ENCODE data around the gene PSMA6. TPM values are rescaled to one million over a fixed set of nuclear protein-coding genes. Genes with fewer than 3 reads are reported as not detected.
A peak's percentile ranks its signal among the peaks of the same experiment; 100 is the strongest.

The PSMA6 gene
- total and polyA plus RNA-seq, 10 of the 15 experiments (the other 5 are each of a cell fraction or from before 2014, with no cell fraction given): 267 to 1,363 (median 402) TPM

DNA sequence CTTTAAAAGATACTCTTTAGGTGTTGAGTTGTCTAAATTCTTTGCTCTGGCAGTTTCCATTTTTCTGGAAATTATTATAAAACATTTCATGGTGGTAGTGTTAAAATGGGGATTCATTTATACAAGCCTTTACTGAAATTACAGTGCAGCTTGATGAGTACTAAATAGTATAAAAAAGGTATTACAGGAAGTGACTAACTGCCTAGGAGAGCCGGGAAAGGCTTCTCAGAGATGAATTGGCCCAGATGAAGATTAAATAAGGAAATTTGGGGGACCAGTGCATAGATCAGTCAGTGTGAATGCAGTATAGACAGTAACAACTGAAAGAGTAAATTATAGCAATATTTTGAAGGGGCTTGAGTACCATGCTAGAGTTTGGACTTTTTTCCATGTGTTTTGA, 7.5 kb downstream of the PSMA6 start (continued):
- TF ChIP-seq SMARCA5 (IDR thresholded peaks at IDR 0.05): no peak
- TF ChIP-seq CBX3 (IDR thresholded peaks at IDR 0.05; ENCODE audit: borderline replicate concordance, low read depth): no peak

DNA sequence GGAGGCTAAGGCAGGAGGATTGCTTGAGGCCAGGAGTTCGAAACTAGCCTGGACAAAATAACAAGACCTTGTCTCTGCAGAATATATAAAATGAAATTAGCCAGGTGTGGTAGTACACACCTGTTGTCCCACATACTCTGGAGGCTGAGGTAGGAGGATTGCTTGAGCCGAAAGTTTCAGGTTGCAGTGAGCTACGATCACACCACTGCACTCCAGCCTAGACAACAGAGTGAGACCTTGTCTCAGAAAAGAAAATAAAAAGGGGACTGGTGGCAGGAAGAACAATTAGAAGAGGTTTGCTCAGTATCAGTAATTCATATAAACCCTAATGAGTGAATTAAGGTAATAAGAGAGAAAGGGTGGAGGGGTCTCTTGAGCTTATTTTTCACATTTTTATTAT, 8.0 kb downstream of the PSMA6 start:
- DNase-seq (ENCODE audit: low read depth, low spot score) (no peak), ATAC-seq (peak; percentile 40), FAIRE-seq (no peak)
- Histone ChIP-seq H3K9ac (ENCODE audit: control insufficient read depth, insufficient read depth, low read length) (no peak overlapping the region), H4K20me1 (ENCODE audit: control insufficient read depth, insufficient read depth) (no peaks in the 10 kb centered on the region; the same call in 1 of the 2 replicates), H2AFZ (ENCODE audit: control insufficient read depth, low read depth, low read length) (no peak overlapping the region), H3K79me2 (ENCODE audit: control insufficient read depth, insufficient read depth, low read length) (peaks cover 97% of the 10 kb centered on the region), H3K4me3 (no peak overlapping the region), H3K4me1 (ENCODE audit: control insufficient read depth, insufficient read depth, low read length) (peaks cover 30% of the 10 kb centered on the region), H3K36me3 (ENCODE audit: control insufficient read depth in 2 of 2, insufficient read depth in 2 of 2, low read length in 1 of 2) (peaks cover 0 to 1% of the 10 kb centered on the region in 2 experiments; a peak in 2 of 4 replicates), H3K4me2 (ENCODE audit: control insufficient read depth, insufficient read depth) (peak overlapping the region; percentile 63), H3K27me3 (replicated peaks in 1 of 2; ENCODE audit: control insufficient read depth in 2 of 2, insufficient read depth in 2 of 2, low read length in 1 of 2) (no peaks in the 10 kb centered on the region), H3K27ac (ENCODE audit: control insufficient read depth, insufficient read depth) (peak overlapping the region; percentile 54; the same call in 1 of the 2 replicates), H3K9me3 (replicated peaks; ENCODE audit: control insufficient read depth, insufficient read depth, low read length) (peaks cover 4% of the 10 kb centered on the region)
- 41% methylated on average over 3 of the region's 3 CpGs for whole genome bisulfite sequencing (ENCODE audit: insufficient coverage, insufficient replicate concordance, low lambda C conversion rate, missing lambda C conversion rate)
- in situ Hi-C loops (cut with MboI): no loop called here
- intact Hi-C loops (cut with micrococcal nuclease; ENCODE audit: unreplicated experiment): loop anchor here (5.0 kb wide), 1 partner anchor 73 kb away; no protein-coding TSS in a partner anchor
- CTCF ChIA-PET: interaction anchor here (0.6 to 2.9 kb wide), 12 partner anchors 8 to 159 kb away, joined by 3 to 14 read pairs (median 4); partner anchors contain the start of genes NFKBIA and PSMA6
- no TSS peak for BruUV-seq (replicated peaks)
- RAD21 ChIA-PET (ENCODE audit: unreplicated experiment): interaction anchor here (0.7 to 2.1 kb wide), 11 partner anchors 9 to 160 kb away, joined by 3 to 10 read pairs (median 3); partner anchors contain the start of genes NFKBIA and PSMA6
- POLR2A ChIA-PET: interaction anchor here (0.7 to 2.3 kb wide), 10 partner anchors 8 to 104 kb away, joined by 3 to 16 read pairs (median 6); partner anchors contain the start of genes NFKBIA and PSMA6
- SMC1A ChIA-PET (ENCODE audit: uncharacterized antibody, unreplicated experiment): interaction anchor here (0.6 to 4.1 kb wide), 21 partner anchors 9 to 579 kb away, joined by 3 to 33 read pairs (median 3); partner anchors contain the start of gene PSMA6
- TF ChIP-seq TCF3 (IDR thresholded peaks at IDR 0.05; ENCODE audit: borderline replicate concordance, insufficient read depth, low read depth, low read length): no peak
- TF ChIP-seq, protein P1, sequence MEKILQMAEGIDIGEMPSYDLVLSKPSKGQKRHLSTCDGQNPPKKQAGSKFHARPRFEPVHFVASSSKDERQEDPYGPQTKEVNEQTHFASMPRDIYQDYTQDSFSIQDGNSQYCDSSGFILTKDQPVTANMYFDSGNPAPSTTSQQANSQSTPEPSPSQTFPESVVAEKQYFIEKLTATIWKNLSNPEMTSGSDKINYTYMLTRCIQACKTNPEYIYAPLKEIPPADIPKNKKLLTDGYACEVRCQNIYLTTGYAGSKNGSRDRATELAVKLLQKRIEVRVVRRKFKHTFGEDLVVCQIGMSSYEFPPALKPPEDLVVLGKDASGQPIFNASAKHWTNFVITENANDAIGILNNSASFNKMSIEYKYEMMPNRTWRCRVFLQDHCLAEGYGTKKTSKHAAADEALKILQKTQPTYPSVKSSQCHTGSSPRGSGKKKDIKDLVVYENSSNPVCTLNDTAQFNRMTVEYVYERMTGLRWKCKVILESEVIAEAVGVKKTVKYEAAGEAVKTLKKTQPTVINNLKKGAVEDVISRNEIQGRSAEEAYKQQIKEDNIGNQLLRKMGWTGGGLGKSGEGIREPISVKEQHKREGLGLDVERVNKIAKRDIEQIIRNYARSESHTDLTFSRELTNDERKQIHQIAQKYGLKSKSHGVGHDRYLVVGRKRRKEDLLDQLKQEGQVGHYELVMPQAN (conservative IDR thresholded peaks at IDR 0.05): no peak
- TF ChIP-seq GABPA (IDR thresholded peaks at IDR 0.05; ENCODE audit: low read depth): no peak
- TF ChIP-seq SIX5 (IDR thresholded peaks at IDR 0.05; ENCODE audit: low read depth, low read length, severe bottlenecking): no peak
- no peak for TF ChIP-seq SUPT20H (IDR thresholded peaks at IDR 0.05; ENCODE audit: borderline replicate concordance, control insufficient read depth, low read depth, low read length)
- TF ChIP-seq SPI1 (IDR thresholded peaks at IDR 0.05; ENCODE audit: borderline replicate concordance, insufficient read depth, low read depth, low read length): no peak
- TF ChIP-seq, protein P2, sequence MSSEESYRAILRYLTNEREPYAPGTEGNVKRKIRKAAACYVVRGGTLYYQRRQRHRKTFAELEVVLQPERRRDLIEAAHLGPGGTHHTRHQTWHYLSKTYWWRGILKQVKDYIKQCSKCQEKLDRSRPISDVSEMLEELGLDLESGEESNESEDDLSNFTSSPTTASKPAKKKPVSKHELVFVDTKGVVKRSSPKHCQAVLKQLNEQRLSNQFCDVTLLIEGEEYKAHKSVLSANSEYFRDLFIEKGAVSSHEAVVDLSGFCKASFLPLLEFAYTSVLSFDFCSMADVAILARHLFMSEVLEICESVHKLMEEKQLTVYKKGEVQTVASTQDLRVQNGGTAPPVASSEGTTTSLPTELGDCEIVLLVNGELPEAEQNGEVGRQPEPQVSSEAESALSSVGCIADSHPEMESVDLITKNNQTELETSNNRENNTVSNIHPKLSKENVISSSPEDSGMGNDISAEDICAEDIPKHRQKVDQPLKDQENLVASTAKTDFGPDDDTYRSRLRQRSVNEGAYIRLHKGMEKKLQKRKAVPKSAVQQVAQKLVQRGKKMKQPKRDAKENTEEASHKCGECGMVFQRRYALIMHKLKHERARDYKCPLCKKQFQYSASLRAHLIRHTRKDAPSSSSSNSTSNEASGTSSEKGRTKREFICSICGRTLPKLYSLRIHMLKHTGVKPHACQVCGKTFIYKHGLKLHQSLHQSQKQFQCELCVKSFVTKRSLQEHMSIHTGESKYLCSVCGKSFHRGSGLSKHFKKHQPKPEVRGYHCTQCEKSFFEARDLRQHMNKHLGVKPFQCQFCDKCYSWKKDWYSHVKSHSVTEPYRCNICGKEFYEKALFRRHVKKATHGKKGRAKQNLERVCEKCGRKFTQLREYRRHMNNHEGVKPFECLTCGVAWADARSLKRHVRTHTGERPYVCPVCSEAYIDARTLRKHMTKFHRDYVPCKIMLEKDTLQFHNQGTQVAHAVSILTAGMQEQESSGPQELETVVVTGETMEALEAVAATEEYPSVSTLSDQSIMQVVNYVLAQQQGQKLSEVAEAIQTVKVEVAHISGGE (CRISPR knock-in tag; IDR thresholded peaks at IDR 0.05): no peak
- no peak for TF ChIP-seq JUND (IDR thresholded peaks at IDR 0.05; ENCODE audit: low read depth, low read length)
- no peak for TF ChIP-seq JUNB (IDR thresholded peaks at IDR 0.05)
- TF ChIP-seq HDAC2 (IDR thresholded peaks at IDR 0.05): no peak
- TF ChIP-seq, protein P3, sequence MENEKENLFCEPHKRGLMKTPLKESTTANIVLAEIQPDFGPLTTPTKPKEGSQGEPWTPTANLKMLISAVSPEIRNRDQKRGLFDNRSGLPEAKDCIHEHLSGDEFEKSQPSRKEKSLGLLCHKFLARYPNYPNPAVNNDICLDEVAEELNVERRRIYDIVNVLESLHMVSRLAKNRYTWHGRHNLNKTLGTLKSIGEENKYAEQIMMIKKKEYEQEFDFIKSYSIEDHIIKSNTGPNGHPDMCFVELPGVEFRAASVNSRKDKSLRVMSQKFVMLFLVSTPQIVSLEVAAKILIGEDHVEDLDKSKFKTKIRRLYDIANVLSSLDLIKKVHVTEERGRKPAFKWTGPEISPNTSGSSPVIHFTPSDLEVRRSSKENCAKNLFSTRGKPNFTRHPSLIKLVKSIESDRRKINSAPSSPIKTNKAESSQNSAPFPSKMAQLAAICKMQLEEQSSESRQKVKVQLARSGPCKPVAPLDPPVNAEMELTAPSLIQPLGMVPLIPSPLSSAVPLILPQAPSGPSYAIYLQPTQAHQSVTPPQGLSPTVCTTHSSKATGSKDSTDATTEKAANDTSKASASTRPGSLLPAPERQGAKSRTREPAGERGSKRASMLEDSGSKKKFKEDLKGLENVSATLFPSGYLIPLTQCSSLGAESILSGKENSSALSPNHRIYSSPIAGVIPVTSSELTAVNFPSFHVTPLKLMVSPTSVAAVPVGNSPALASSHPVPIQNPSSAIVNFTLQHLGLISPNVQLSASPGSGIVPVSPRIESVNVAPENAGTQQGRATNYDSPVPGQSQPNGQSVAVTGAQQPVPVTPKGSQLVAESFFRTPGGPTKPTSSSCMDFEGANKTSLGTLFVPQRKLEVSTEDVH (IDR thresholded peaks at IDR 0.05; ENCODE audit: low read depth, partially characterized antibody): no peak

Data from GM12878 (cell line).